Endothelial cell of umbilical vein (primary cell): Measurements from ENCODE around the gene DNAH3. TPM values are rescaled to one million over a fixed set of nuclear protein-coding genes. Genes with fewer than 3 reads are reported as not detected.
A peak's percentile ranks its signal among the peaks of the same experiment; 100 is the strongest.

Experiments
- BruUV-seq: library from RNA; stranded (reverse); fragments of 400-500 nt; replicated peaks from 2 replicates; lab custom pipeline; 2021; lab: Mats Ljungman, UMichigan
- CTCF ChIA-PET: fragments of 300-600, 350-600 bp; sonication (Branson Sonifier 250); formaldehyde crosslinking; loops from one replicate; lab custom pipeline; 2021; ENCODE audit warnings: antibody characterized with exemption, inconsistent platforms; lab: Charles Lee
- POLR2A ChIA-PET: fragments of 300-600, 350-600 bp; sonication (Branson Sonifier 250); formaldehyde crosslinking; loops from one replicate; lab custom pipeline; 2021; ENCODE audit warnings: antibody characterized with exemption, inconsistent platforms; lab: Charles Lee
- DNase-seq: peaks from one replicate; pipeline ENCODE4 v3.0.0-alpha.2; 2011; ENCODE audit warnings: low read depth, low spot score
- FAIRE-seq: peaks from 2 replicates; lab custom pipeline; 2011; peaks lifted over from hg19 to GRCh38; lab: Jason Lieb, UNC
- H2AFZ ChIP-seq: 2 replicates; pipeline ENCODE4 v1.6.0; 2012; ENCODE audit warnings: low read depth, low read length, control low read depth, inconsistent platforms
- H3K27ac ChIP-seq: 2 replicates; pipeline ENCODE4 v1.5.1; 2011; ENCODE audit warnings: low read depth, mild to moderate bottlenecking, control low read depth, low read length, moderate library complexity; ENCODE audit not compliant: insufficient read depth
- H3K27me3 ChIP-seq, 2 experiments: 2 replicates each; pipeline versions ENCODE4 v1.6.0 to v1.6.1; 2011; ENCODE audit warnings: low read length in 2 of 2, mixed read lengths in 1 of 2; ENCODE audit not compliant: control insufficient read depth in 2 of 2, insufficient read depth in 2 of 2
- H3K36me3 ChIP-seq, 2 experiments: 2 replicates in 1 of 2; 3 replicates in 1 of 2; pipeline ENCODE4 v1.5.1; 2011; ENCODE audit warnings: low read length in 2 of 2, mild to moderate bottlenecking in 1 of 2, moderate library complexity in 1 of 2; ENCODE audit not compliant: control insufficient read depth in 2 of 2, insufficient read depth in 2 of 2; ENCODE audit errors: extremely low read depth in 1 of 2
- H3K4me1 ChIP-seq: 3 replicates; pipeline ENCODE4 v1.5.1; 2011; ENCODE audit warnings: mild to moderate bottlenecking, low read length; ENCODE audit not compliant: control insufficient read depth, insufficient read depth; ENCODE audit errors: extremely low read depth
- H3K4me2 ChIP-seq: 2 replicates; pipeline ENCODE4 v1.6.1; 2011; ENCODE audit warnings: low read length, control low read depth, mixed read lengths; ENCODE audit not compliant: insufficient read depth
- H3K4me3 ChIP-seq, 3 experiments: fragments of 200-600 bp in 1 of 3; sonication (generic), shearing (Covaris generic) in 1 of 3; replicated peaks in 1 of 3; 2 replicates each; pipeline ENCODE4 v1.5.1; 2011 to 2016; ENCODE audit warnings: control low read depth in 3 of 3, low read length in 3 of 3, mild to moderate bottlenecking in 2 of 3, inconsistent platforms in 1 of 3, low read depth in 1 of 3, moderate library complexity in 1 of 3; ENCODE audit not compliant: insufficient read depth in 1 of 3
- H3K79me2 ChIP-seq: 2 replicates; pipeline ENCODE4 v1.6.0; 2012; ENCODE audit warnings: low read length, inconsistent platforms; ENCODE audit not compliant: control insufficient read depth, insufficient read depth
- H3K9ac ChIP-seq: replicated peaks from 2 replicates; pipeline ENCODE3; 2011; ENCODE audit warnings: low read length, control low read depth; ENCODE audit not compliant: insufficient read depth; ENCODE audit errors: extremely low read depth
- H3K9me1 ChIP-seq: replicated peaks from 3 replicates; pipeline ENCODE4 v1.6.0; 2011; ENCODE audit warnings: mild to moderate bottlenecking, low read length; ENCODE audit not compliant: control insufficient read depth, insufficient read depth; ENCODE audit errors: extremely low read depth
- H3K9me3 ChIP-seq: replicated peaks from 2 replicates; pipeline ENCODE4 v1.5.1; 2012; ENCODE audit warnings: low read length, inconsistent platforms; ENCODE audit not compliant: control insufficient read depth, insufficient read depth
- H4K20me1 ChIP-seq: replicated peaks from 2 replicates; pipeline ENCODE3; 2011; ENCODE audit warnings: mild to moderate bottlenecking, low read length; ENCODE audit not compliant: control insufficient read depth, insufficient read depth; ENCODE audit errors: extremely low read depth
- CTCF ChIP-seq, 2 donors: IDR thresholded peaks; 1 replicate in 1 of 2; 2 replicates in 1 of 2; pipeline ENCODE4 v1.5.1; 2011; ENCODE audit warnings: low read length in 2 of 2, mild to moderate bottlenecking in 2 of 2, moderate library complexity in 2 of 2, control low read depth in 1 of 2, inconsistent platforms in 1 of 2, low read depth in 1 of 2; ENCODE audit not compliant: insufficient read depth in 1 of 2; ENCODE audit errors: extremely low read depth in 1 of 2
- EZH2 ChIP-seq: IDR thresholded peaks from 2 replicates; pipeline ENCODE4 v1.6.1; 2012; ENCODE audit warnings: borderline replicate concordance, low read depth, mild to moderate bottlenecking, moderate library complexity, low read length, inconsistent platforms; ENCODE audit not compliant: severe bottlenecking
- FOS ChIP-seq: IDR thresholded peaks from 2 replicates; pipeline ENCODE4 v1.6.1; 2011; ENCODE audit warnings: mild to moderate bottlenecking, low read length, moderate library complexity, borderline replicate concordance; ENCODE audit not compliant: insufficient read depth
- GATA2 ChIP-seq: IDR thresholded peaks from 2 replicates; pipeline ENCODE4 v1.7.0; 2011; ENCODE audit warnings: low read depth, mild to moderate bottlenecking, moderate library complexity, mixed read lengths, low read length; ENCODE audit not compliant: insufficient read length, insufficient read depth
- JUN ChIP-seq: IDR thresholded peaks from 2 replicates; pipeline ENCODE4 v1.6.1; 2011; ENCODE audit warnings: borderline replicate concordance, low read depth; ENCODE audit not compliant: insufficient read length, insufficient read depth
- MAX ChIP-seq: IDR thresholded peaks from 2 replicates; pipeline ENCODE4 v1.6.1; 2011; ENCODE audit not compliant: insufficient read depth, insufficient read length
- MYC ChIP-seq: IDR thresholded peaks from one replicate; pipeline ENCODE4 v1.6.1; 2011; ENCODE audit warnings: mild to moderate bottlenecking, low read depth, low read length
- POLR2A ChIP-seq: IDR thresholded peaks from 2 replicates; pipeline ENCODE4 v1.6.1; 2012; ENCODE audit warnings: low read depth, mild to moderate bottlenecking, control low read depth, low read length
- POLR2AphosphoS5 ChIP-seq: IDR thresholded peaks from 2 replicates; pipeline ENCODE4 v1.6.1; 2012; ENCODE audit warnings: low read depth, mild to moderate bottlenecking, control low read depth, low read length, moderate library complexity; ENCODE audit not compliant: insufficient read depth
- dilution Hi-C: fragments of 300-500 bp; cut with MboI; formaldehyde crosslinking; loops from one replicate; pipeline ENCODE4 v1.15.0; 2019; ENCODE audit warnings: low sequenced_read_pairs; ENCODE audit not compliant: extremely low pct_ligation_motif_present
- intact Hi-C: fragments of 100-400 bp; cut with micrococcal nuclease; formaldehyde crosslinking; loops from one replicate; pipeline ENCODE4 v1.10.0; 2022
- polyA plus RNA-seq, 4 experiments: library from polyadenylated mRNA; depleted of rRNA in 3 of 4; stranded (reverse) in 3 of 4; unstranded in 1 of 4; fragments of >200 nt; gene quantifications; 2 replicates each; pipeline versions ENCODE4 v1.2.1 to v1.2.3, GENCODE V29; 2011 to 2012; ENCODE audit warnings: missing spikeins in 1 of 4
- total RNA-seq: library from RNA; stranded (reverse); gene quantifications from 2 replicates; pipeline ENCODE4 v1.2.3, GENCODE V29; 2021

DNAH3 gene
- total and polyA plus RNA-seq, 2 donors (not counting 3 experiments of a cell fraction or from before 2014, with no cell fraction given): not detected

GRCh38 chr16:20938426-20938825 lies 212.2 kb downstream of the DNAH3 start:
- no peak for TF ChIP-seq EZH2
- TF ChIP-seq MAX: no peak
- TF ChIP-seq POLR2AphosphoS5: no peak
- TF ChIP-seq GATA2: no peak
- no peak for TF ChIP-seq FOS
- no peak for TF ChIP-seq JUN
- Histone ChIP-seq H3K79me2 (no peaks in the 10 kb centered on the region), H2AFZ (peak overlapping the region; percentile 21), H3K4me2 (no peak overlapping the region), H3K4me1 (no peaks in the 10 kb centered on the region), H3K9me3 (no peaks in the 10 kb centered on the region), H4K20me1 (no peaks in the 10 kb centered on the region), H3K9ac (no peak overlapping the region), H3K9me1 (no peaks in the 10 kb centered on the region), H3K27me3 (no peaks in the 10 kb centered on the region), H3K27ac (no peak overlapping the region), H3K4me3 (no peak overlapping the region), H3K36me3 (no peaks in the 10 kb centered on the region)
- POLR2A ChIA-PET: no interaction called here
- CTCF ChIA-PET: interaction anchor here (1.4 kb wide), 1 partner anchor 25 kb away, joined by 4 read pairs; no protein-coding TSS in a partner anchor
- dilution Hi-C loops (no loop called here), intact Hi-C loops (no loop called here)
- DNase-seq: peak; percentile 19
- no TSS peak for BruUV-seq
- no peak for FAIRE-seq

GRCh38 chr16:20937736-20938135 lies 212.9 kb downstream of the DNAH3 start:
- H3K9me1 ChIP-seq: no peaks in the 10 kb centered on the region
- no peak for DNase-seq
- no peak for FAIRE-seq
- H3K9me3 ChIP-seq: no peaks in the 10 kb centered on the region
- CTCF ChIA-PET: interaction anchor here (1.4 kb wide), 1 partner anchor 25 kb away, joined by 4 read pairs; no protein-coding TSS in a partner anchor
- no peak overlapping the region for H3K4me2 ChIP-seq
- TF ChIP-seq MYC (no peak), JUN (no peak), CTCF (IDR thresholded peaks at IDR 0.05; ENCODE audit: extremely low read depth in 1 of 2, insufficient read depth in 1 of 2, low read depth in 1 of 2, low read length in 2 of 2) (no peak), FOS (no peak), MAX (no peak), EZH2 (no peak), POLR2AphosphoS5 (no peak), GATA2 (no peak), POLR2A (no peak)
- BruUV-seq: no TSS peak
- no peak overlapping the region for H2AFZ ChIP-seq
- no peaks in the 10 kb centered on the region for H4K20me1 ChIP-seq
- H3K79me2 ChIP-seq: no peaks in the 10 kb centered on the region
- intact Hi-C loops (no loop called here), dilution Hi-C loops (no loop called here)
- no peaks in the 10 kb centered on the region for H3K4me1 ChIP-seq
- H3K9ac ChIP-seq: no peak overlapping the region
- no peaks in the 10 kb centered on the region for H3K36me3 ChIP-seq
- no peaks in the 10 kb centered on the region for H3K27me3 ChIP-seq
- H3K27ac ChIP-seq: no peak overlapping the region
- POLR2A ChIA-PET: no interaction called here
- H3K4me3 ChIP-seq: no peak overlapping the region
